ENCODE data around the gene LDLRAD3.

The LDLRAD3 gene

DNA sequence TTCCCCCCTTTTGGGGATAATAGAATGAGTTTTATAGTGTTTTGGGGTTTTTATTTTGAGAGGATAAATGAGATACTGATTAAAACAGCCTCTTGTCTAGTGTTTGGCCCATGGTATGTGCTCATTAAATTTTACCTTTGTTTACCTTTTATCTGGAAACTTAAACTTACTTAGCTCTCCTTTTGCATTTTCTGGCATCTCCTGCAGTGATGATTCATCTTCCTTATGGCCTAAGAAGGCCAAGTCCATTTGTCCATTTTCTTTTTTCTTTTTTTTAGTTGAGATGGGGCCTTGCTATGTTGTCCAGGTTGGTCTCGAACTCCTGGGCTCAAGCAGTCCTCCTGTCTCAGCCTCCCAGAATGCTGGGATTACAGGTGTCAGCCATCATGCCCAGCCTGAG is 189.1 kb downstream of the LDLRAD3 start:
- Histone ChIP-seq H3K27ac (ENCODE audit: low read length) (no peak overlapping the region), H3K4me3 (ENCODE audit: low read length) (no peak overlapping the region), H3K9ac (ENCODE audit: low read depth, low read length) (no peak overlapping the region), H3K36me3 (ENCODE audit: insufficient read depth, low read depth, low read length) (no peaks in the 10 kb centered on the region), H3K4me1 (ENCODE audit: insufficient read depth, low read length) (0 out of 2 replicates have a peak, but pooled peaks cover 3% of the 10 kb centered on the region), H3K9me3 (ENCODE audit: insufficient read depth, low read depth, low read length) (no peaks in the 10 kb centered on the region), H3K27me3 (ENCODE audit: insufficient read depth, low read length) (no peaks in the 10 kb centered on the region)

DNA sequence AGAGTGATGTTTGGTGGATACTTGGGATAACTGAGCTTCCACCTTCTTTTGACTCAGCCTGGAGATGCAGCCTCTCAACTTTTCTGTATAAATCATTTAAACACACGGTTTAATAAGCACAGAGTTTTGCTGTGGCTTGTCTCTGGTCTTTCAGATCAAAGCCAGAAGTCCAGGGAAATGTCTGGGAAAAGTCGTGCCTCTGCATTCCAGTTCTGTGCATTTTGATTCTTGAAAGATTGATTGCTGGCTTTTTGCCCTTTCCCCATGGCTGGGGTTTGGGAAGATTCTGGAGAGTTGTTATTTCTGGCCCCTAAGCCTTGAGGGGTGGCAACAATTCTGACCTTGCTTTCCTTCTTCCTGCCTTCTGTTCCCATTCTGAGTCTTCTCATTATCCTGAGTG is 191.2 kb downstream of the LDLRAD3 start:
- Histone ChIP-seq H3K27ac (ENCODE audit: low read length) (no peak overlapping the region), H3K4me3 (ENCODE audit: low read length) (no peak overlapping the region), H3K9me3 (ENCODE audit: insufficient read depth, low read depth, low read length) (no peaks in the 10 kb centered on the region), H3K4me1 (ENCODE audit: insufficient read depth, low read length) (0 out of 2 replicates have a peak, but pooled peaks cover 3% of the 10 kb centered on the region), H3K9ac (ENCODE audit: low read depth, low read length) (no peak overlapping the region), H3K27me3 (ENCODE audit: insufficient read depth, low read length) (no peaks in the 10 kb centered on the region), H3K36me3 (ENCODE audit: insufficient read depth, low read depth, low read length) (no peaks in the 10 kb centered on the region)

DNA sequence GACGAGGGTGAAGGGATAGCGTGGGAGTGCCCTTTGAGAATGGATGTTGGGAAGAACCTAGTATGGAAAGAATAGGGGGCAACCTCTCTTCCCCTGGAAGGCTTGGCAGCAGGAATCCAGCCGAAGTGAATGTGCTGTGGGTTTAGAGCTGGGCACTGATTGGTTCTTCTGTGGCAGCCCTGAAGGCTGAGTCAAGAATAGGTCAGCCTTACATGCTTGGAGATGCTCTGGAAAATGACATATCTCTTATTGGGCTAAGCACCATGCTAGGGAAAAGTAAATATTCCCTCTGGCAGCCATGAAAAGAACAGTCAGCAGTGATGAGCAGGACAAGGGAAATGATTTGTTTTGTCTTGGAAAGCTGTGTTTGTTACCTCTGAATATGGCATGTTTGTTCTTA is 195.9 kb downstream of the LDLRAD3 start:
- Histone ChIP-seq H3K4me3 (ENCODE audit: low read length) (no peak overlapping the region), H3K9ac (ENCODE audit: low read depth, low read length) (no peak overlapping the region), H3K27ac (ENCODE audit: low read length) (no peak overlapping the region), H3K36me3 (ENCODE audit: insufficient read depth, low read depth, low read length) (no peaks in the 10 kb centered on the region), H3K9me3 (ENCODE audit: insufficient read depth, low read depth, low read length) (no peaks in the 10 kb centered on the region), H3K27me3 (ENCODE audit: insufficient read depth, low read length) (no peaks in the 10 kb centered on the region), H3K4me1 (ENCODE audit: insufficient read depth, low read length) (peaks cover 23% of the 10 kb centered on the region; the same call in 1 of the 2 replicates)

DNA sequence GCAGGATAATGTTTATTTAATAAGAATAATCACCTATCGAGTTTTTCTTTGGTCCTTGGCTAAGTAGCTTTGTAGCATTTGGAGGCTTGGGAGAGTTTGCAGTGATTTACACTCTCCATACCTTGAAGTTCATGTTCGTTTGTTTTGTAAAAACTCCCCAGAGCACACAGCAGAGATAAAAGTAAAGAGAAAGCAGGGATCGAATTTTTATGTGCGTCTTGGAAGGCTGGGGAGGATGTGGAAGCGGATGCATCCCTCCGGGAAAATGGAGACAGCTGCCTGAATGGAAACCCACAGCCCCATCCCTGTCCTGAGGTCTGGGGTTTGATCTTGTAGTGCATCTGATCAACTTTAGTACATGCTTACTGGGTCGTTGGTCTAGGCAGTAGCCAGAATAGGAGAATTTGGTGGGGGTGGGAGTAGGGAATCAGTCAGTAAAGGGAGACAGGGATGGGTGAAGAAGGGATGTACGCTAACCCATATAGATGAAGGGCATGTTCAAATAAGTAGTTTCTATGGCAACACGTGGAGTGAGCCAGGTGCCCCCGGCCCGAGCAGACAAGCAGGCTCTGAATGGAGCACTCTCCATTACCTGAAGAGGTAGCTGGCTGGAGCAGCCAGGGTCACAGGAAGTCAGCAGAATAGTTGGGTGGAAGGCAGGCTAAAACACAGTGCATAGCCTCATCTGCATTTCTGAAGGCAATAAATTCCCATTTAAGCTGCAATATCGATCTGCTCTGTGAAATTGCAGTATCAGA is 197.5 kb downstream of the LDLRAD3 start:
- Histone ChIP-seq H3K4me1 (ENCODE audit: insufficient read depth, low read length) (peaks cover 26% of the 10 kb centered on the region), H3K4me3 (ENCODE audit: low read length) (no peak overlapping the region), H3K9me3 (ENCODE audit: insufficient read depth, low read depth, low read length) (no peaks in the 10 kb centered on the region), H3K36me3 (ENCODE audit: insufficient read depth, low read depth, low read length) (no peaks in the 10 kb centered on the region), H3K9ac (ENCODE audit: low read depth, low read length) (no peak overlapping the region), H3K27ac (ENCODE audit: low read length) (no peak overlapping the region), H3K27me3 (ENCODE audit: insufficient read depth, low read length) (no peaks in the 10 kb centered on the region)

DNA sequence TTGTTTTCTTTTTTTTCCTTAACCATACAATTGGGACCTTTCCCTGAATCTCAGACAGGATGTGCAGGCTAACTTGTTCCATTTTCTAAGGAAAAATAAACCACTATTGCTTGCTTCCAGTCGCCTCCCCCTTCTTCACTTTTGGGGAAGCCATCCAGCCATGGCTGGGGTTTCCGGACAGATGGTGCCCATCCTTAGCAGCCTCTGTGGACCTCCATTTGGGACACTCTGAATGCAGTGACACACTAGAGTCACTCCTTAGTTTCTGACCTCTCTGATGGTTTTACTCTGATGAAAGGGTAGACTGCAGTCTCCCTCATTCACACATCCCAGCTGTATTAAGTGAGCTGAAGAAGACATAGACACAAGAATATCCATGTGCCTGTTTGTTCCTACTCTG is 198.1 kb downstream of the LDLRAD3 start:
- no peaks in the 10 kb centered on the region for H3K36me3 ChIP-seq (ENCODE audit: insufficient read depth, low read depth, low read length)
- H3K4me3 ChIP-seq (ENCODE audit: low read length) = no peak overlapping the region
- H3K27ac ChIP-seq (ENCODE audit: low read length) = no peak overlapping the region
- H3K27me3 ChIP-seq (ENCODE audit: insufficient read depth, low read length) = no peaks in the 10 kb centered on the region
- H3K4me1 ChIP-seq (ENCODE audit: insufficient read depth, low read length) = peaks cover 27% of the 10 kb centered on the region
- no peaks in the 10 kb centered on the region for H3K9me3 ChIP-seq (ENCODE audit: insufficient read depth, low read depth, low read length)
- no peak overlapping the region for H3K9ac ChIP-seq (ENCODE audit: low read depth, low read length)

DNA sequence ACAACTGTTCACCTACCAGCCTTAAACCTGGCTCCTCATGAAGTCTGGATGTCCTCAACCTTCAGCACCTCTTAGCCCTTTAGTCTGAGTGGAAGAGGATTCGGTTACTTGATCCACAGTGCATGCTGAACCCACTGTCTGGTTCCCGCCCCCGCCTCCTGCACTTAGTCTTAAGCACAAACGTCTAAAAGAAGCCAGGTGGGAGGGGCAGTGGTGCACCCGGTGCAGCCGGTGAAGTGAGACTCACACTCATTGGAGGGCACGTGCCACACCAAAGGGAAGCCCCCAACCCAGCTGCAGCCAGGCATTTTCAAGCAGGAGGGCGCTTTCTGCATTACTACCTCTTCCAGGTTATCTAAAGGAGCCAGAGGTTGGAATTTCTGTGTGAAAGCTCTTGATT is 198.6 kb downstream of the LDLRAD3 start:
- no peak overlapping the region for H3K4me3 ChIP-seq (ENCODE audit: low read length)
- H3K4me1 ChIP-seq (ENCODE audit: insufficient read depth, low read length) = peaks cover 27% of the 10 kb centered on the region
- no peak overlapping the region for H3K27ac ChIP-seq (ENCODE audit: low read length)
- no peaks in the 10 kb centered on the region for H3K27me3 ChIP-seq (ENCODE audit: insufficient read depth, low read length)
- H3K9me3 ChIP-seq (ENCODE audit: insufficient read depth, low read depth, low read length) = no peaks in the 10 kb centered on the region
- no peak overlapping the region for H3K9ac ChIP-seq (ENCODE audit: low read depth, low read length)
- H3K36me3 ChIP-seq (ENCODE audit: insufficient read depth, low read depth, low read length) = no peaks in the 10 kb centered on the region

DNA sequence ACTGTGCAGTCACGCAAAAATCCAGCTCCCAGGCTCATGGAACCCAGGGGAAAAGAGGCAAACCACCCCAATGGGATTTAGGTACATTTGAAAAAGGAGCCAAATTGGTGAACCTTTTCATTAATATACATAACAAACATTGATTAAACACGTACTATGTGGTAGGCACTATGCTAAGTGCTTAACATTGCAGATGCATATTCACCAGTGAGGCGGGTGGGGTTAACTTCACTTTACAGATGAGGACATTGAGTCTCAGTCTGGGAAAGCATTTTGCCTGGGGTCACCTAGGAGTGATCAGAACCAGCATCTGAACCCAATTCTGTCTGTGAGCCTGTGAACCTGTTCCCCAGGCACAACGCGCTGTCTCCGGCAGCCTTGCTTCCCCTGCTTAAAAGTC is 199.0 kb downstream of the LDLRAD3 start:
- Histone ChIP-seq H3K27ac (ENCODE audit: low read length) (no peak overlapping the region), H3K9me3 (ENCODE audit: insufficient read depth, low read depth, low read length) (no peaks in the 10 kb centered on the region), H3K4me3 (ENCODE audit: low read length) (no peak overlapping the region)

DNA sequence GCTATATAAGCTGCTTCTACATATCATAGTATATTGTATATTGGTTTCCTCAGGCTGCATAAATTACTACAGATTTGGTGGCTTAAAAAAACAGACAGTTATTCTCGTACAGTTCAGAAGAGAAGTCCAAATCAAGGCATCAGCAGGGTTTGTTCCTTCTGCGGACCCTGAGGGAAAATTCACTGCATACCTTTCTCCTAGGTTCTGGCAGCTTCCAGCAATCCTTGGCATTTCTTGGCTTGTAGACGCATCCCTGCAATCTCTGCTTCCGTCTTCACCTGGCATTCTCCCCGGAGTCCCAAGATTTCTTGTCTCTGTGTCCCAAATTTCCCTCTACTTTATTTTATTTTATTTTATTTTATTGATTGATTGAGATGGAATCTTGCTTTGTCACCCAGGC is 202.6 kb downstream of the LDLRAD3 start:
- Histone ChIP-seq H3K9me3 (ENCODE audit: insufficient read depth, low read depth, low read length) (no peaks in the 10 kb centered on the region), H3K4me1 (ENCODE audit: insufficient read depth, low read length) (peaks cover 26% of the 10 kb centered on the region), H3K27me3 (ENCODE audit: insufficient read depth, low read length) (no peaks in the 10 kb centered on the region), H3K9ac (ENCODE audit: low read depth, low read length) (no peak overlapping the region), H3K27ac (ENCODE audit: low read length) (no peak overlapping the region), H3K36me3 (ENCODE audit: insufficient read depth, low read depth, low read length) (no peaks in the 10 kb centered on the region), H3K4me3 (ENCODE audit: low read length) (no peak overlapping the region)

More for the DNA sequence above, 199.0 kb downstream of the LDLRAD3 start:
- no peaks in the 10 kb centered on the region for H3K27me3 ChIP-seq (ENCODE audit: insufficient read depth, low read length)
- no peak overlapping the region for H3K9ac ChIP-seq (ENCODE audit: low read depth, low read length)
- H3K4me1 ChIP-seq (ENCODE audit: insufficient read depth, low read length) = peaks cover 27% of the 10 kb centered on the region
- no peaks in the 10 kb centered on the region for H3K36me3 ChIP-seq (ENCODE audit: insufficient read depth, low read depth, low read length)

DNA sequence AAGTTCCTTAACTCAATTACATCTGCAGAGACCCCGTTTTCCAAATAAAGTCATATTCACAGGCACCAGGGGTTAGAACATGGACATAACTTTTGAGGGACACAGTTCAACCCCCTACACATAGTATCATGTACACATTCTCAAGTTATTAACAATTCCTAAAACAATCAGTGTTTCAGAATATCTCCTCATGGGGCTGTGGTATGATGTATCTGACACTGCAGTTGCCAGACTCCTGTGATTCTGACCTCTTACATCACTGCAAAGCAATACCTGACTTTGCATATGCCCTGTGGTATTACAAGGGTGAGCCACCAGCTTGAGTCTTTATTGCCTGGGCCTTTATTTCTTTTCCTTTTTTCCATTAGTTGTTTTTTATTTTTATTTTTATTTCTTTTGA is 203.6 kb downstream of the LDLRAD3 start:
- Histone ChIP-seq H3K27ac (ENCODE audit: low read length) (no peak overlapping the region), H3K4me3 (ENCODE audit: low read length) (no peak overlapping the region), H3K9ac (ENCODE audit: low read depth, low read length) (no peak overlapping the region), H3K36me3 (ENCODE audit: insufficient read depth, low read depth, low read length) (no peaks in the 10 kb centered on the region), H3K4me1 (ENCODE audit: insufficient read depth, low read length) (peaks cover 17% of the 10 kb centered on the region), H3K27me3 (ENCODE audit: insufficient read depth, low read length) (no peaks in the 10 kb centered on the region), H3K9me3 (ENCODE audit: insufficient read depth, low read depth, low read length) (no peaks in the 10 kb centered on the region)

DNA sequence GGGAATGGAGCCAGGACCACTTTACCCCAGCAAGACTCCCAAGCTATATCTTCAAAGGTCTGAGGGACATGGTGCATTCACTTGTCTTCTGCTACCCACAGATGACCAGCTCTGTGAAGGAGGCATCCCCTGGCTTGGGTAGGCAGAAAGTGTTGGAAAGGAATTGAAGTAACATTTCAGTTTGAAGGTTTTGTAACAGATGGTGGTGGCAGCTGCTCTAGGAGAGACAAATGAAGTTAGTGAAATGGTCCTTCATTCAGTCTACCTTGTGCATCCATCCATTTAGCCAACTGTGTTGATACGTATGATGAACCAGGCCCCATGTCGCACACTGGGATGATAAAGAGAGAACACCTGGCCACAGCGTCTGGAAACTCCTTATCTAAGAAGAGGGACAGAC is 204.8 kb downstream of the LDLRAD3 start:
- H3K36me3 ChIP-seq (ENCODE audit: insufficient read depth, low read depth, low read length) = no peaks in the 10 kb centered on the region
- H3K27ac ChIP-seq (ENCODE audit: low read length) = no peak overlapping the region
- no peak overlapping the region for H3K9ac ChIP-seq (ENCODE audit: low read depth, low read length)
- H3K27me3 ChIP-seq (ENCODE audit: insufficient read depth, low read length) = no peaks in the 10 kb centered on the region
- H3K4me3 ChIP-seq (ENCODE audit: low read length) = no peak overlapping the region
- no peaks in the 10 kb centered on the region for H3K9me3 ChIP-seq (ENCODE audit: insufficient read depth, low read depth, low read length)
- H3K4me1 ChIP-seq (ENCODE audit: insufficient read depth, low read length) = peaks cover 19% of the 10 kb centered on the region

DNA sequence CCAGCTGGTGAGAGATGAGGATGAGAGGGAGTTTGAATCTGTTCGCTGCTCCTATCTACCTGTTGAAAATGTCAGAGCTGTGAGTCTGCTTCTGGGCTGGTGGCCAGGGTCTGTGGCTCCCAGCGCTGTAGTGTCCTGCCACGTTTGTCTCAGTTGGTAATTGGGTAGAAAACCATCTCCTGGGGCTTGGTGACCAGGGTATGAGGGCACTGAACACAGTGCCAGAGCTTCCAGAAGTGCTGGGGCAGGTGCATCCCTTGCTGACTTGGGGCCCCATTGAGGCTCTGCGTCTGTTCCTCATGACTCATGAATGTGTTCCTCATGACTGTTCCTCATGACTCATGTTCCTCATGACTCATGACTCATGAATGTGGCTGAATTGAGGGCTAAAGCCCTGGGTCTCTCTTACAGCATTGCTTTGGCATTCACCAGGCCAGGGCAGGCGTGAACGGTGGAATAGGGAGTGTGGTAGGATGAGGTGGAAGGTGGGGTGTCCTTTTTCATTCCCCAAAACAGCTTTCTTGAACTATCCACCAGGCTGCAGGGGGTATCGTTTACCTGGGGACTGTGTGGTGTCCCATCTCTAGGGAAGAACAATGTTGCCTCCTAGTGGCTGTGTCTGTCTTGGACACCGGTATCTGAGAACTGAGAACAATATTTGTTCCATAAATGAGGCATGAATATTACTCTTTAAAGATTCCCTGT is 205.8 kb downstream of the LDLRAD3 start:
- Histone ChIP-seq H3K9me3 (ENCODE audit: insufficient read depth, low read depth, low read length) (no peaks in the 10 kb centered on the region), H3K27ac (ENCODE audit: low read length) (no peak overlapping the region), H3K27me3 (ENCODE audit: insufficient read depth, low read length) (no peaks in the 10 kb centered on the region), H3K4me1 (ENCODE audit: insufficient read depth, low read length) (peaks cover 22% of the 10 kb centered on the region), H3K9ac (ENCODE audit: low read depth, low read length) (no peak overlapping the region), H3K36me3 (ENCODE audit: insufficient read depth, low read depth, low read length) (no peaks in the 10 kb centered on the region), H3K4me3 (ENCODE audit: low read length) (no peak overlapping the region)

DNA sequence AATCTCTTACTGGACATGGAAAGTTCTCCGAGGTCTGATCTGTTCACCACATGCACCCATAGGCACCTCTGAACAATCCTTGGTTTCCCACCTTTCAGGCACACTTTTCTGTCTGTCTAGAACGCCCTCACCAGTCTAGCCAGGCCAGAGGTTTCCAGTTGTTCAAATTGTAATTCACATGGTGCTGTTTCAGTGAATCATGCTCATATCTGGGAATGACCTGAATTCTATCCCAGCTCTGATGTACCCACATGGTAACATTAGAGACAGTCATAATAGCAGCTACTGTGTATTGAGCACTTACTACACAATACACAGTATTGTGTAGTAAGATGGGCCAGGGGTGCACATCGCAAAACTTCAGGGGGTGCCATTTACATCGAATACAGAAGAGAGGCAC is 207.1 kb downstream of the LDLRAD3 start:
- peaks cover 22% of the 10 kb centered on the region for H3K4me1 ChIP-seq (ENCODE audit: insufficient read depth, low read length)
- H3K4me3 ChIP-seq (ENCODE audit: low read length) = no peak overlapping the region
- no peak overlapping the region for H3K27ac ChIP-seq (ENCODE audit: low read length)
- H3K27me3 ChIP-seq (ENCODE audit: insufficient read depth, low read length) = no peaks in the 10 kb centered on the region
- no peaks in the 10 kb centered on the region for H3K36me3 ChIP-seq (ENCODE audit: insufficient read depth, low read depth, low read length)
- no peaks in the 10 kb centered on the region for H3K9me3 ChIP-seq (ENCODE audit: insufficient read depth, low read depth, low read length)
- no peak overlapping the region for H3K9ac ChIP-seq (ENCODE audit: low read depth, low read length)

All from iPS-20b (cell line).